Stimulated activated CD4-positive, alpha-beta T cell treated with anti-CD3 and anti-CD28 coated beads, Interleukin-2, amount 100 ng/mL, for 4 hours (primary cell): Measurements from ENCODE around the gene ELSPBP1.
"Not testable (repeated sequence)": the region's sequence is repeated elsewhere in the genome, so short reads cannot be mapped to it uniquely, and the experiment has no call there.

Source experiments
- DNase-seq: peaks from one replicate; pipeline ENCODE4 v3.0.0-alpha.2; 2020; ENCODE audit warnings: low read depth

Gene ELSPBP1

DNA sequence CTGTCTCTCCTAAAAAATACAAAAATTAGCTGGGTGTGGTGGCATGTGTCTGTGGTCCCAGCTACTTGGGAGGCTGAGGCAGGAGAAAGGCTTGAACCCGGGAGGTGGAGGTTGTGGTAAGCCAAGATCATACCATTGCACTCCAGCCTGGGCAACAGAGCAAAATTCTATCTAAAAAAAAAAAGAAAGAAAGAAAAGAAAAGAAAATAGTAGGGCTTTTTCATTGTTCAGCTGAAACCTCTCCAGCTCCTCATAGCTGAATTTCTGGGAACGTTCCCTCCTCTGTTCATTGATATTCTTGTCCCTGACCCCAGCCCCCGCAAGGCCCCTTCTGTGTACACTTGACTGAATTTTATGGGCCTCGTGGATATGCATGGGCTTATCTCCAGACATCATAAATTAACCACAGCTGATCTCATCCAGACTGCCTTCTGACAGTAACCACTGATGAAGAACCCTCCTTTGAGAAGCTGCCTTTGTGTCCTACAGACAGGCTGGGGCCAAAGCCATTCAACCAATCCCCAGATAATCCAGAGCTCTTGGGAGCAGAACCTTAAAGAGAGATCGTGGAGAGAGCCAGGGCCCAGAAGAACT, at the start of gene ELSPBP1:
Gene ELSPBP1, plus strand, starts transcription at position 424 of the 594 bp plus-strand sequence. CDS start 14,036 bp downstream, outside the sequence.
- no peak for DNase-seq

DNA sequence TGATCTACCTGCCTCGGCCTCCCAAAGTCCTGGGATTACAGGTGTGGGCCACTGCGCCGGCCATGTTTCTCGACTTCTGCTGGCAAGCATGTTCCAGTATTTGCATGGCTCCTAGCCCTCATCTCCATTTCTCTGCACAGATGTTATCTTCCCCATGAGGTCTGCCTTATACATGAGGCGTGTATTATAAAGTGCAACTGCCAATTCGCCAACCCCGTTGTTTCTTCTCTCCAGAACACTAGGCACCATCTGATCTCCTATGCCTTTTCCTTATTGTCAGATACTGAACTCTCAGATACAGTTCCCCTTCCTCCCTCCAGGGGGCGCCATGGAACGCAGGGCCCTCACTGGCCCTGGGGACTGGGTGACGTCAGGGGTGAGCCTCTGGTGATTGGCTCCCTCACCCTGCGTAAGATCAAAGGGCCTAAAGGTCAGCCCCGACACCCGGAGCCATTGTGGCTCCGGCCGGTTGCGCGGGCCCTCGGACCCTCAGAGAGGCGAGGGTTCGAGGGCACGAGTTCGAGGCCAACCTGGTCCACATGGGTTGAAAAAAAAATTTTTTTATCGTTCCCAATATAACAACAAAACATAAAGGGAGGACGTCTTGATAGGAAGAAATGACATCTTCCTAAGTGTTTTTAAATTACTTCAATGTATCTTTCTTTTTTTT, 44.4 kb upstream of the ELSPBP1 start:
- not testable (repeated sequence) for DNase-seq

DNA sequence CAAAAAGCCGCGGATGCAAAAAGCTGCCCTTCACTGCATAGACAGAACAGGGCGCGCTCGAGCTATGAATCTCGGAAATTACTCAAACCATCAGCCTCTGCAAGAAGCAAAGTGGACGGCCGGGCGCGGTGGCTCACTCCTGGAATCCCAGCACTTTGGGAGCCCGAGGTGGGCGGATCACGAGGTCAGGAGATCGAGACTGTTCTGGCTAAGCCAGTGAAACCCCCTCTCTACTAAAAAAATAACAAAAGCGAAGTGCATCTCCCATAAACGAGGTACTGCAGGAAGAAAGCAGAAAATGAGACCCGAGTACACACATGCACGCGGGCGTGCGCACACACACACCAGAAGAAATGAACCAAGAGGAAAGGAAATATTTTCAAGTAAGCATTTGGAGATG, 42.3 kb upstream of the ELSPBP1 start:
- not testable (repeated sequence) for DNase-seq

DNA sequence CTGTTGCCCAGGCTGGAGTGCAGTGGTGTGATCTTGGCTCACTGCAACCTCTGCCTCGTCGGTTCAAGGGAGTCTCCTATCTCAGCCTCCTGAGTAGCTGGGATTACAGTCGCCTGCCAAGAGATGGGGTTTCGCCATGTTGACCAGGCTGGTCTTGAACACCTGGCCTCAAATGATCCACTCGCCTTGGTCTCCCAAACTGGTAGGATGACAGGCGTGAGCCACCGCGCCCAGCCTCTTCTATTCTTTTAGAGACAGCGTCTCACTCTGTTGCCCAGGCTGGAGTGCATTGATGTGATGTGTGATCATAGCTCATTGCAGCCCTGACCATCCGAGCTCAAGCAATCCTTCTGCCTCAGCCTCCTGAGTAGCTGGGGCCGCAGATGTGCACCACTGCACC, 38.5 kb upstream of the ELSPBP1 start:
- DNase-seq: not testable (repeated sequence)

DNA sequence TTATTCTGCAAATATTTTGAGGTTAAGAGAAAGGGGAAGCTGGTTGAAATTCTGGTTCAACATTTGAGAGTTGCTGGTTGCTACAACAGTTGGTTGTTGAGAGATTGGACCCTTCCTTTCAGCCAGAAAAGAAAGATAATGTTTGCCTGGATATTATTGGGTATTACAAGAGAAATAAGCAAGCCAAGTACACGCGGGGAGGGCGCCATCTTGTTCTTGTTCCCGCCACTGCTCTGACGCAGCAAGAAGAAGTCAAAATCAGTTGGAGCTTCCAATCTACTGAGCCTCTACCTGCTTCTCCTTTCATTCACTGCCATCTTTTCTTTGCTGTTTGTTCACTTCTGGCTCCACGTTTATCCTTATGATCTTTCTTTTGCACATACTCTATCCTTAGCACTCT, 20.9 kb upstream of the ELSPBP1 start:
- no peak for DNase-seq

DNA sequence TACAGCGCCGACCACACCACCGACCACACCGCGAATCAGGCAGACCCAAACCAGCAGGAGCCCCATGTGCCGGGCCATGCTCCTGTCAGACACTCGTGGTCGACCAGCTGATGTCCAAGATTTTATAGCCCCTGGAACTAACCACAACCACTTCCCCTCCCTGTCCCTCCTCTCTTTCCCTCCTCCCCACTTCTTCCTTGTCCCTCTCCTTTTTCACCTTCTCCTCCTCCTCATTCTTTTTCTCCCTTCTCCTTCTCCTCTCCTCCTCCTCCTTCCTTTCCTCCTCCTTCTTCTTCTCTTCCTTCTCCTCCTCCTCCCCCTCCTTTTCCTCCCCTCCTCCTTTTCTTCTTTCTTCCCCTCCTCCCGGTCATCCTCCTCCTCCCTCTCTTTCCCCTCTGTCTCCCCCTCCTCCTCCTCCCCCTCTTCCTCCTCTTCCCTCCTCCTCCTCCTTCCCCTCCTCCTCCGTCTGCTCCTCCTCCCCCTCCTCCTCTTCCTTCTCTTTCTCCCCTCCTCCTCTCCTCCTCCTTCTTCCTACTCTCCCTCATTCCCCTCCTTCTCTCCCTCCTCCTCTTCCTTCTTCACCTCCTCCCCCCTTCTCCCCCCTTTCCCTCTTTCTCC, 3.1 kb upstream of the ELSPBP1 start:
- no peak for DNase-seq

DNA sequence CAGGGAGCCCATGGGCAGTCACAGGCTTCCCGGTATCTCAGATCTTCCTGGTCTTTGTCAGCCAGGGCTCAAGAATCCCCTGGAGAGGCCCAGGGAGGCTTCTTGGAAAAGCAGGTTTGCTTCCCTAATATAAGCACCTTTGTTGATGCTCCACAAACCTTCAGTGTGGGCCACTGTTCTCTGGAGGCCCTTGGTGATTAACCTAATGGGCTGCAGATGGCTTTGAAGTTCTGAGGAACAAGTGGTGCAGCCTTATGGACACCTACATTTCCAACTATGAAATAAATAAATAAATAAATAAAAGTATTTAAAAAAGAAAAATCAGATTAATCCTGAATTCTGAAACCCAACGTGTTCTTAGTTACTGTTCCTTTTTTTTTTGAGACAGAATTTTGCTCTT, 2.4 kb upstream of the ELSPBP1 start, which contains the start of gene BSPH1:
Gene BSPH1, minus strand, starts transcription at position 101 of the 400 bp plus-strand sequence. Its CDS starts 89 bp downstream, at position 12.
- DNase-seq: no peak

DNA sequence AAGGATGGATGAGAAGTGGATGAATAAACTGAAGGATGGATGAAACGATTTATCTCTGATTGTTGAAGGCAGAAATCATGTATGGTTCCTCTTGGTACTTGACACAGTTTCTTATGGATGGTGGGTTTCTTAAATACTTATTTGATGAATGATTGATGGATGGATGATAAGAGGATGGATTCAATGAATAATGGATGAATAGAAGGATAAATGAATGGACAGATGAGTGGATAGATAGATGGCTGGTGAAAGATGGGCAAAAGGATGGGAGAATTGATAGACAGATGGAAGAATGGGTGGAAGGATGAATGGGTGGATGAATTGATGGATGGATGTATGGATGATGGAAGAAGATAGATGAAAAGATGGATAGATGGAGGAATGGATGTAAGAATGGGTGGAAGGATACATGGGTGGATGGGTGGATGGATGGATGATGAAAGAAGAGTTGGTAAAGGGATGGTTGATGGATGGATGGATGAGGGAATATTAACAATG, 1.8 kb downstream of the ELSPBP1 start:
- DNase-seq: no peak

DNA sequence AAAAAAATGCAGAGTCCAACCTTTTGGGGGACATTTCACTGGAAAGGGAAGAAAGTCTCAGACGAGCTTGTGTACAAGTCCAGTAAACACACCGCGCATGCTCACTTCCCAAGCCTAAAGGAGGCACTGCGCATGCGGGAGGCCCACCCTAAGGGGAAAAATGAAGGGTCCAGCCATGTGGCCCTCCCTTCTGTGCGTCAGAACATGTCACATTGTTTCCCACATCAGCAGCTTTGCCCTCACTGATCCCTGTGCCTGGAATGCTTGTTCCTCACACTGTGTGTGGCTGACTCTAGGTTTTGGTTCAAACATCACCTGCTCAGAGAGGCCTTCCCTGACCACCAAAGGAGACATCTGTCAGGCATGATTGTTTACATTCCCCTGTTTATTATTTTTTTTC, 4.4 kb downstream of the ELSPBP1 start:
- no peak for DNase-seq

DNA sequence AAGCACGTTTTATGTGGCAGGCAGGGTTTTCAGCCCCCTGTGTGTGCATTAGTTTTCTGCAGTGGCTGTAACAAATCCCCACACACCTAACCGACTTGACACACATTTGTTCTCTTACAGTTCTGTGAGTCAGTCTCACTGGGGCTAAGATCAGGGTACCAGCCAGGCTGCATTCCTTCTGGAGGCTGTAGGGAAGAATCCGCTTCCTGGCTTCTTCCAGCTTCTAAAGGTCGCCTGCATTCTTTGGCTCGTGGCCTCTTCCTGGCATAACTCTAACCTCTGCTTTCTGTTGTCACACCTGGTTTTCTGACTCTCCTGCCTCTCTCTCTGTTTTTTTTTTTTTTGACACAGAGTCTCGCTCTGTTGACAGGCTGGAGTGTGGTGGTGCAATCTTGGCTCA, 6.4 kb downstream of the ELSPBP1 start:
- no peak for DNase-seq

DNA sequence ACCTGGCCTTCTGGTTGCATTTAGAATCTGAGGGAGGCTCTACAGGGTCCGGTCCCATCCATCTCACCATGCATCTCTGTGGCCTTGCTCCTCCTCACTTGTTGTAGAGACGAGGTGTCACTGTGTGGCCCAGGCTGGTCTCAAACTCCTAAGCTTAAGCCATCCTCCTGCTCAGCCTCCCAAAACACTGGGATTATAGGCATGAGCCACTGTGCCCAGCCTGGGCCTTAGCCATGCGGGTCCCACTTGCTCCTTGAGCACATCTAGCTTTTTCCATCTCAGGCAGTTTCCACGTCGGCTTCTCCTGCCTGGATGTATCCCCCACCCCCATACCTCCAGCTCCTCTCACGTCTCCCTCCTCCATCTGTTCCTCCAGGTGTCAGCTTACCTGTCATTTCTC, 9.8 kb downstream of the ELSPBP1 start:
- no peak for DNase-seq

DNA sequence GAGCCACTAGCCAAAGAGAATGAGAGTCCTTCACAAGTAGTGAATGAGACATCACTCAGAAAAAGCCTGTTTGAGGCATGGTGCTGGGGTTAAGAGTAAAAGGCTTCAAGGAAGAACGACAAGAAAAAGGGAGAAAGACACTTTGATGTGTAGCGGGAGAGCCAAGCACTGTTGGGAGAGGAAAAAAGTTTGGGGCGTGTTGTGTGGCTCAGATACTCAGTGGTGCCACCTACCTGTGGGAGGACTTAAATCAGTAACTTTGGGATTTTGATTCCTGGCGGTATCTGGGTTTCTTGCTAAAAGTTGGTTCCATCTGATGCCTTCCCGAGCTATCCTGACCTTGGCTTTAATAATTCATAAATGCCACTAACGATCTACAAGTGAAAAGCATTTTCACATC, 12.3 kb downstream of the ELSPBP1 start:
- DNase-seq: no peak

DNA sequence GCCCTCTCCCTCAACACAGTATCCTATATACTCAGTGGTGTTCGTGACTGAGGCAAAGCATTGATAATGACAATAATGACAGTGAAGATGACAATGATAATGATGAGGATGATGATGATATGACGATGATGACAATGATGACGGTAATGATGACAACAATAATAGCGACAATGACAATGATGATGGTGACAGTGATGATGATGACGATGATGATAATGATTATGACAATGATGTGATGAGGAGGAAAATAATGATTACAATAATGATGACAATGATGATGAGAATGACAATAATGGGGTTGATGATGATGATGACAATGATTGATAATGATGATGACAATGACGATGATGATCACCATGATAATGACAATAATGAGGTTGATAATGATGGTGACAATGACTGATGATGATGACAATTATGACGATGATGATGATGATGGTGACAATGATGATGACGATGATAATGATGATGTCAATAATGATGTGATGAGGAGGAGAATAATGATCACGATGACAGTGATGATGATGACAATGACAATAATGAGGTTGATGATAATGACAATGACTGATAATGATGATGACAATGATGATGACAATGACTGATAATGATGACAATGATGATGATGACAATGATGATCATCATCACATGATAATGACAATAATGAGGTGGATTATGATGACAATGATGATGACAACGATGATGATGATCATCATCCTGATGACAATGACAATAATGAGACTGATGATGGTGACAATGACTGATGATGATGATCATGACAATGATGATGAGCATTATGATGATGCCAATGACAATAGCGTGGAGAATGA, 16.7 kb downstream of the ELSPBP1 start:
- DNase-seq: no peak

DNA sequence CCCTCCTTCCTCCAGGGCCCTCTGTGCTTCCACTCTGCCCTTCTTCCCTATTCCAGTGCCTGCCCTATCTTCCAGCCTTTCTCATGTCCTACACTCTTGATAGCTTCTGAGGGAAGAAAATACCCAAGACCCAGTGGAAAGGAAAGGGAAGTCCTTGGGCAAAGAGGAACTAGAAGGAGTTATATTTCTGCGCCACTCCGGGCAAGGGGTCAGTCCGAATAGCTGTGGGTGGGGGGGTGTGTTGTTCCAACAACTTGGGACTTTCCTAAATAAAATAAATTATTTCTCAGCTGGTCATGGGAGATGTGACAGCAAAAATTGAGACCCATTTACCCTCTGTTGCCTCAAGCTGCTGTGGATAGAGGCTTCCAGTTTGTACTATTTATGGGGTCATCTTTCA, 26.3 kb downstream of the ELSPBP1 start:
- DNase-seq: no peak

DNA sequence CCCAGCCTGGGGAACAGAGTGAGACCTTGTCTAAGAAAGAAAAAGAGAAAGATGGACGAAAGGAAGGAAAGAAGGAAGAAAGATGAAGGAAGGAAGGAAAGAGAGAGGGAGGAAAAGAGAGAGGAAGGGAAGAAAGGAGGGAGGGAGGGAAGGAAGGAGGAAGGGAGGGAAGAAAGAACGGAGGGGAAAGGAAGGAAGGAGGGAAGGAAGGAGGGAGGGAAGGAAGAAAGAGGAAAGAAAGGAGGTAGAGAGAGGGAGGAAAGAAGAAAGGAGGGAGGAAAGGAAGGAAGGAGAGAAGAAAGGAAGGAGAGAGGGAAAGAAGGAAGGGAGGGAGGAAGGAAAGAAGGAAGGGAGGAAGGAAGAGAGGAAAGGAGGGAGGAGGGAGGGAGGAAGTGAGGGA, 28.6 kb downstream of the ELSPBP1 start:
- DNase-seq: no peak

DNA sequence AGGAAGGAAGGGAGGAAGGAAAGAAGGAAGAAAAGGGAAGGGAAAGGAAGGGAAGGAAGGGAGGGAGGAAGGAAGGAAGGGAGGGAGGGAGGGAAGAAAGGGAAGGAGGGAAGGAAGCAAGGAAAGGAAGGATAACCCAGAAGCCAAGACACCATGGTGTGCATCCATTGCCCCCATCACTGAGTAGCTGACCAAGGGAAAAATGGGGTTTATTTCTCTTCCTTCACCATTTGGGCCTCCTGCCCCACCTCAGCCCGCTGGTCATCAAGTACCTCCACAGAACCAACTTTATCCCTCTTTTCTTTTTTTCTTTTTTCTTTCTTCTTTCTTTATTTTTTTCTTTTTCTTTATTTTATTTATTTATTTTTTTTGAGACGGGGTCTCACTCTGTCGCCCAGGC, 29.1 kb downstream of the ELSPBP1 start:
- no peak for DNase-seq

DNA sequence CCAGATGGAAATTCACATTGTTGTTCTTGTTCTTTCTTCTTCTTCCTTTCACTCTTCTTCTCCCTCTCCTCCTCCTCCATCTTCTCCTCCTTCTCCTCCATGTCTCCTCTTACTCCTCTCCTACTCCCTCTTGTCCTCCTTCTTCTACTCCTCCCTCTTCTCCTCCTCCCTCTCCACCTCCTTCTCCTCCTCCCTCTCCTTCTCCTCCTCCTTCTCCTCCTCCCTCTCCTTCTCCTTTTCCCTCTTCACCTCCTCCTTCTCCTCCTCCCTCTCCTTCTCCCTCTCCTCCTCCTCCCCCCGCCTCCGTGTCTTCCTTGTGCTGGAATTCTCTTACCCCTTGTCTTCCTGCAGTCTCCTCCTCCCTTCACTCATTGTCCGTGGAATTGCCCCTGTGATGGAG, 31.0 kb downstream of the ELSPBP1 start:
- no peak for DNase-seq

DNA sequence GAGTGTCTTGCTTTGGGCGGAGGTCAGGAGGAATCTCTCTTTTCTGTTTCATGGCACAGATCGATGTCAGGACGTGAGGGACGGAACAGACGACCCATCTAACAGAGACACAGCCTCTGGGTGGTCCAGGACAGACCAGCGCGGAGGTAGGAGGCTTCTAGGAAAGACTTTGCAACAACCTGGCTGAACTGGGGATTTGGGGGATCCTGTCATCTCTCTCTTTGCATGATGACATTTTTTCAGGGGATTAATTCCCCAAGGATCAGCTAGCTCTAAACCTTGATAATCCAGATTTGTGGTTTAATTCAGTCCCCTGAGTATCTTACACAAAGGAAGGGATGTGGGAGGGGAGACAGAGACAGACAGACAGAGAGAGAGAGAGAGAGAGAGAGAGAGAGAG, 35.0 kb downstream of the ELSPBP1 start:
- DNase-seq: no peak

DNA sequence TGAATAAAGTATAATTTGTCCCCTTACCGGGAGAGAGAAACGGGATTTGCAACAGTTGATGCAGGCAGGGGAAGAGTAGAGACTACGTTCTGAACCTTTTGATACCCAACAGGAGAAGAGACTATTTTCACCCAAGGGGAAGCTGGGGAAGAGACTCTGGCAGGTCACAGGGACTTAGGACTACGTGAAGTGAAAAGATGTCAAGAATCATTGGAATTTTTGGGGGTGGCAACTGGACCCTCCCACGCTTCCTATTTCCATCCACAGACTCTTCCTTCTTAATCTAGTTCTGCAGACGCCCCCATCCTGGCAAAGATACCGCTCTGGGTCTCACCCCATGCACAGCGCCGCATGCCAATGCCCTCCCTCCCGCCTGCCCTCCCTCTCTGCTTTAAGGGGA, 35.6 kb downstream of the ELSPBP1 start:
- DNase-seq: no peak

DNA sequence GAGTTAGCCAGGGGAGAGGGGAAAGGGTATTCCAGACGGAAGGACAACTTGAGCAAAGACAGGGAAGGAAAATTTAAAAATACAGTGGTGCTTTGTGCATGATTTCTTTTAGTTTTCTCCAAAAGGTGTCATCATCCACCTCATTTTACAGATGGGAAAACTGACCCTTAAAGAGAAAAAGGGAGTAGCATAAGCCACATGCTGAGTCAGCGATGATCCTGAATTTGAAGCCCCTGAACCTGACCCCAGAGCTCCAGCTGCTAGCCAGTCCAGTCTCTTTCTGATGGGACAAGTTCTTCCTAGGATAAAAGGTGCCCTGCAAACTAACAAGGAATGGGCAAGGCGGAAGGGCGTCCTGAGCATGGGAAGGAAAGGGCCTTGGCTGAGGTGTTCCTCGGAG, 39.2 kb downstream of the ELSPBP1 start:
- DNase-seq: no peak

DNA sequence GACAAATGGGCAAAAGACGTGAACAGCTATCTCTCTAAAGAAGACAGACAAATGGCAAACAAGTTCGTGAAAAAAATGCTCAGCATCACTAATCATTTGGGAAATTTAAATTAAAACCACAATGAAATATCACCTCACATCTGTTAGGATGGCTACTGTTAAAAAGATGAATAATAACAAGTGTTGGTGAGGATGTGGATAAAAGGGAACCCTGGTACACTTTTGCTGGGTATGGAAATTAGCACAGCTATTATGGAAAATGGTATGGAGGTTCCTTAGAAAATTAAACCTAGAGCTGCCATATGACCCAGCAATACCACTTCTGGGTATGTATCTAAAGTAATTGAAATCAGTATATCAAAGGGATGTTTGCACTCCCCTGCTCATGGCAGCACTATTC, 42.3 kb downstream of the ELSPBP1 start:
- no peak for DNase-seq

DNA sequence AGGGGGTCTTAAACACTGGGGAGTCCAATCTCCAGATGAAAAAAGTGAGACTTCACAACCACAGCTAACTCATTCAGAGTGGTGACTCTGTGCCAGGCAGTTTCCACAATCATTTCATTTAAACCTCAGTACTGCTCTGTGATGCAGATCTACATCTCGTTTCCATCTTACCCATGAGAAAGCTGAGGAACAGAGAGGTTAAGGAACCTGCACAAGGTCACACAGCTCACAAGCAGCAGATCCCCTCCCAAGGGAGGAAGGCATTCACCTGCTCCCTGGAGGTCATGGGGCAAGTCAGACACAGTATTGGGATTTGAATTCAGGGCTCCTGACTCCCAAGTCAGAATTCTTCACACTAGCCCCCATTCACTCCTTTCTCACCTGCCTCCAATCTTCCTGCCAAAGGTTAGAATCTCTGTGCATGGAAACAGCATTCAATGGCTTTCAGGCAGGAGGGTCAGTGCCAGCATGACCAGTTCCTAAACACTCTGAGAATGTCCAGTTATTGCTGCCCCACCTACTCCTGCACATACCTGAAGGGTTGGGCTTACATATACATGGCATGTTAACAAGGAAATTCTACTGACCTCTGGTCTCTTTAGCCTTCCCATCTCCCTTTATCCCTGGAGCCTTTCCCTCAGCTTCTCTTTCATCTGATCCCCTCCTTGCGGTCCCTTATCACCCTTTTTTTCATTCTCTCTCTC, 47.6 kb downstream of the ELSPBP1 start:
- DNase-seq: no peak
